ENCODE measurements around the gene CLASP1.

DNA sequence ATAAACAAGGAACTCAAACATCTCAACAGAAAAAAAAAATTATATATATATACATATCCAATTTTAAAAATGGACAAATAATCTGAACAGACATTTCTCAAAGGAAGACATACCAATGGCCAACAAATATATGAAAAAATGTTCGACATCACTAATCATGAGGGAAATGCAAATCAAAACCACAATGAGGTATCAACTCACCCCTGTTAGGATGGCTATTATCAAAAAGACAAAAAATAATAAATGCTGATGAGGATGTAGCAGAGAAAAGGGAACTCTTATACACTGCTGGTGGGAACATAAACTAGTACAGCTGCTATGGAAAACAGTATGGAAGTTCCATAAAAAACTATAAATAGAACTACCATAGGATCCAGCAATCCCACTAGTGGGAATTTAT is 46.1 kb downstream of the CLASP1 start:
- TF ChIP-seq EZH2 (IDR thresholded peaks at IDR 0.05; ENCODE audit: insufficient read depth, poor library complexity, severe bottlenecking): no peak
- TF ChIP-seq EZH2phosphoT487 (IDR thresholded peaks at IDR 0.05; ENCODE audit: insufficient read depth, low read depth): no peak

Data from GM23248 (cell line).